22Rv1 (cell line): ENCODE data around the gene ASTN1.

Experiments used
- ZFX ChIP-seq: fragments of 450-650 bp; IDR thresholded peaks from 2 replicates; pipeline ENCODE4 v1.6.1; 2017; ENCODE audit warnings: antibody characterized with exemption, borderline replicate concordance
- TF ChIP-seq, protein P1 (sequence below): fragments of 450-650 bp; IDR thresholded peaks from 2 replicates; pipeline ENCODE4 v1.5.1; 2017; ENCODE audit warnings: mild to moderate bottlenecking

DNA sequence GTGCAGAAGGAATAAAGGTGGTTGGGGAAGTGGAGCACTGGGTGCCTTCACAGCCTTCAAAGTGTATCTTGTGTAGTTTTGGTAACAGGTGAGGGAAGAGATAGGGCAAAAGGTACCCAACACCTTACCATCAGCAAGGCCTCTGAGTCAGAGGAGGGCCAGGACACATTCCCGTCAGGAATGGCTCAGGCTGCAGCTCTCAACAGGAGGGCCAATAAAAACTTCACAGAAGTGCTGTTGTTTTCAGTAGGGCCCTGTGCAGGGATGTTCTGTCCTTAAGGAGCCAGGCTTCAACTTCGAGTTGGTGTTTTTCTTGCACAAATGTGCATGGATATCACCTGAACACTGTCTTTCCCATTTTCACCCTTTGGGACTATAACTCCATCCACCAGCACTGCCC, 333.4 kb downstream of the ASTN1 start:
- TF ChIP-seq, protein P1, sequence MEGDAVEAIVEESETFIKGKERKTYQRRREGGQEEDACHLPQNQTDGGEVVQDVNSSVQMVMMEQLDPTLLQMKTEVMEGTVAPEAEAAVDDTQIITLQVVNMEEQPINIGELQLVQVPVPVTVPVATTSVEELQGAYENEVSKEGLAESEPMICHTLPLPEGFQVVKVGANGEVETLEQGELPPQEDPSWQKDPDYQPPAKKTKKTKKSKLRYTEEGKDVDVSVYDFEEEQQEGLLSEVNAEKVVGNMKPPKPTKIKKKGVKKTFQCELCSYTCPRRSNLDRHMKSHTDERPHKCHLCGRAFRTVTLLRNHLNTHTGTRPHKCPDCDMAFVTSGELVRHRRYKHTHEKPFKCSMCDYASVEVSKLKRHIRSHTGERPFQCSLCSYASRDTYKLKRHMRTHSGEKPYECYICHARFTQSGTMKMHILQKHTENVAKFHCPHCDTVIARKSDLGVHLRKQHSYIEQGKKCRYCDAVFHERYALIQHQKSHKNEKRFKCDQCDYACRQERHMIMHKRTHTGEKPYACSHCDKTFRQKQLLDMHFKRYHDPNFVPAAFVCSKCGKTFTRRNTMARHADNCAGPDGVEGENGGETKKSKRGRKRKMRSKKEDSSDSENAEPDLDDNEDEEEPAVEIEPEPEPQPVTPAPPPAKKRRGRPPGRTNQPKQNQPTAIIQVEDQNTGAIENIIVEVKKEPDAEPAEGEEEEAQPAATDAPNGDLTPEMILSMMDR: no peak
- TF ChIP-seq ZFX: no peak
